K562 (cell line): ENCODE measurements around the gene FSTL3. TPM values are rescaled to one million over a fixed set of nuclear protein-coding genes. Genes with fewer than 3 reads are reported as not detected.

ENCODE experiments used
- ATAC-seq: fragments of 200-7000 bp; cut with Tn5 transposase; 3 replicates; pipeline ENCODE4 v1.9.1; 2020; ENCODE audit warnings: moderate library complexity
- BruUV-seq: library from RNA; stranded (reverse); fragments of 400-500 nt; replicated peaks from 2 replicates; lab custom pipeline; 2021; lab: Mats Ljungman, UMichigan
- CTCF ChIA-PET: fragments of 300-600 bp; formaldehyde crosslinking; extraction: SDS; loops from one replicate; lab custom pipeline; 2021; ENCODE audit warnings: low intra/inter-chr PET ratio; lab: Yijun Ruan, JAX
- POLR2A ChIA-PET: fragments of 300-600, 350-650 bp; sonication (Branson Sonifier 250); formaldehyde crosslinking; extraction: SDS; loops from one replicate; lab custom pipeline; 2021; ENCODE audit warnings: antibody characterized with exemption, inconsistent platforms; lab: Yijun Ruan, JAX
- DNase-seq, 4 experiments: peaks; one replicate each; pipeline versions ENCODE4 v3.0.0 to v3.0.0-alpha.2; 2011 to 2018; ENCODE audit warnings: low spot score in 3 of 4, mixed read lengths in 3 of 4; ENCODE audit errors: extremely low read depth in 1 of 4
- FAIRE-seq: peaks from 2 replicates; lab custom pipeline; 2011; peaks lifted over from hg19 to GRCh38; lab: Jason Lieb, UNC
- H2AFZ ChIP-seq: 2 replicates; pipeline ENCODE4 v1.6.0; 2011; ENCODE audit warnings: low read depth, low read length, control low read depth, inconsistent platforms
- H3K27ac ChIP-seq: fragments of 200-600 bp; 3 replicates; pipeline ENCODE4 v1.8.0; 2011; ENCODE audit warnings: low read depth, mild to moderate bottlenecking, control low read depth, inconsistent platforms, low read length, moderate library complexity, mixed read lengths; ENCODE audit errors: extremely low read depth
- H3K27me3 ChIP-seq, 2 experiments: fragments of 300-600 bp in 1 of 2; 2 replicates in 1 of 2; 3 replicates in 1 of 2; pipeline versions ENCODE4 v1.6.0 to v1.8.0; 2011; ENCODE audit warnings: inconsistent platforms in 2 of 2, low read length in 2 of 2, mild to moderate bottlenecking in 1 of 2, mixed read lengths in 1 of 2, moderate library complexity in 1 of 2; ENCODE audit not compliant: control insufficient read depth in 2 of 2, insufficient read depth in 2 of 2
- H3K36me3 ChIP-seq: fragments of 300-600 bp; 3 replicates; pipeline ENCODE4 v1.8.0; 2011; ENCODE audit warnings: mild to moderate bottlenecking, low read length, inconsistent platforms; ENCODE audit not compliant: control insufficient read depth, insufficient read depth
- H3K4me1 ChIP-seq, 2 experiments: fragments of 200-600 bp in 1 of 2; replicated peaks in 1 of 2; 2 replicates in 1 of 2; 3 replicates in 1 of 2; pipeline versions ENCODE4 v1.5.1 to v1.8.0; 2011; ENCODE audit warnings: inconsistent platforms in 2 of 2, low read length in 2 of 2, mild to moderate bottlenecking in 1 of 2, mixed read lengths in 1 of 2, moderate library complexity in 1 of 2; ENCODE audit not compliant: control insufficient read depth in 2 of 2, insufficient read depth in 2 of 2
- H3K4me2 ChIP-seq: 2 replicates; pipeline ENCODE4 v1.6.1; 2011; ENCODE audit warnings: low read length, control low read depth, inconsistent platforms, mixed read lengths; ENCODE audit not compliant: insufficient read depth
- H3K4me3 ChIP-seq: fragments of 200-600 bp; sonication (generic), shearing (Covaris generic); 2 replicates; pipeline ENCODE4 v1.5.1; 2016; ENCODE audit warnings: control low read depth, inconsistent platforms
- H3K79me2 ChIP-seq: fragments of 200-600 bp; 3 replicates; pipeline ENCODE4 v1.8.0; 2011; ENCODE audit warnings: low read length, inconsistent platforms; ENCODE audit not compliant: control insufficient read depth, insufficient read depth
- H3K9ac ChIP-seq, 2 experiments: 2 replicates each; pipeline versions ENCODE4 v1.6.0 to v1.6.1; 2011; ENCODE audit warnings: low read depth in 2 of 2, low read length in 2 of 2, control low read depth in 1 of 2, inconsistent platforms in 1 of 2, mild to moderate bottlenecking in 1 of 2, mixed read lengths in 1 of 2; ENCODE audit not compliant: insufficient read depth in 1 of 2
- H3K9me1 ChIP-seq: one replicate; pipeline ENCODE4 v1.6.0; 2011; ENCODE audit warnings: inconsistent platforms, mild to moderate bottlenecking, low read length, moderate library complexity; ENCODE audit not compliant: control insufficient read depth, insufficient read depth
- H3K9me3 ChIP-seq: replicated peaks from 2 replicates; pipeline ENCODE4 v1.5.1; 2011; ENCODE audit warnings: low read depth, low read length, inconsistent platforms; ENCODE audit not compliant: control insufficient read depth, insufficient read depth
- H4K20me1 ChIP-seq: replicated peaks from 2 replicates; pipeline ENCODE4 v1.6.1; 2011; ENCODE audit warnings: low read length, inconsistent platforms, mixed read lengths; ENCODE audit not compliant: control insufficient read depth, insufficient read depth
- WGBS: fragments of 100-300 bp; shearing (Covaris generic); methylation state at CpG from one replicate; pipeline ENCODE4 v1.1.6; 2016; ENCODE audit warnings: low coverage, mixed read lengths; ENCODE audit not compliant: insufficient coverage; ENCODE audit errors: missing lambda C conversion rate; 5-methylcytosine and 5-hydroxymethylcytosine counted together
- in situ Hi-C: fragments of 300-500 bp; cut with MboI; formaldehyde crosslinking; loops from 4 replicates; pipeline ENCODE4 v1.15.0; 2018; ENCODE audit warnings: inconsistent platforms, mixed read lengths
- intact Hi-C: fragments of 100-400 bp; cut with micrococcal nuclease; formaldehyde crosslinking; loops from 2 replicates; pipeline ENCODE4 v1.14.2; 2022
- polyA plus RNA-seq, 8 experiments: library from polyadenylated mRNA; depleted of rRNA in 4 of 8; stranded (reverse) in 5 of 8; unstranded in 3 of 8; fragments of >200 nt; fragmentation: Nextera tagmentation in 2 of 8; fragmentation: Illumina TruSeq in 1 of 8; extraction: Ambion mirVana in 2 of 8; extraction: Trizol in 1 of 8; gene quantifications; 2 replicates each; pipeline versions ENCODE4 v1.2.1 to v1.2.3, GENCODE V29; 2011 to 2014; ENCODE audit warnings: inconsistent platforms in 1 of 8, missing spikeins in 1 of 8
- total RNA-seq, 7 experiments: library from RNA; depleted of rRNA in 6 of 7; stranded (reverse); fragments of >200 nt in 6 of 7; fragmentation: Illumina TruSeq in 2 of 7; extraction: Trizol in 2 of 7; gene quantifications; 2 replicates each; pipeline versions ENCODE4 v1.2.1 to v1.2.3, GENCODE V29; 2011 to 2021; ENCODE audit warnings: low replicate concordance in 1 of 7
- TF ChIP-seq, protein P1 (sequence below): sonication (generic); formaldehyde crosslinking; IDR thresholded peaks from 2 replicates; pipeline ENCODE4 v1.8.0; 2022; ENCODE audit warnings: mild to moderate bottlenecking, low read depth, missing genetic modification reagents
- TF ChIP-seq, protein P2 (sequence below): sonication (generic); formaldehyde crosslinking; IDR thresholded peaks from 2 replicates; pipeline ENCODE4 v1.8.1; 2023; ENCODE audit warnings: mild to moderate bottlenecking, missing genetic modification reagents

FSTL3 gene
- total and polyA plus RNA-seq, 9 of the 15 experiments (the other 6 are each of a cell fraction or from before 2014, with no cell fraction given) = 0.35 to 6.8 (median 4.2) TPM; not detected in 1

DNA sequence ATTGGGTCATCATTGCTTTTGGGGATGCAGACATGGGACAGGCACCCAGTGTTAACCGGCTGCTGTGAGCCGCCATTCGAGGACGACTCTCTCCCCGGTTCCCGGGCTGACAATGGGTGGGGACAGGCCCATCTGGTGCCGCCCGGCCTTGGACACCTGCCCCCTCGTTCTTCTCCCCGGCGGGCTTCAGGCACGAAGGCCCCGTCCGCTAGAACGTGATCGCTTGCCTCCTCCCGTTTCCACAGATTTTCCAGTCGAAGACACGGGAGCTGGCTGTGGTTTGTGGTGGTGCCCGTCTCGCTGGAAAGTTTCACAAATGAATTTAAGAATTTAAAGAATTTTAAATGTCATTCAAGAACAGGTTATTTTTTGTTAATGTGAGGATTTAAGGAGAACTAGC, 34.6 kb downstream of the FSTL3 start:
- H4K20me1 ChIP-seq = no peaks in the 10 kb centered on the region
- no peak overlapping the region for H3K27ac ChIP-seq
- intact Hi-C loops (no loop called here), in situ Hi-C loops (no loop called here)
- H3K9me3 ChIP-seq = peaks cover 1% of the 10 kb centered on the region; the same call in 1 of the 2 replicates
- no peaks in the 10 kb centered on the region for H3K36me3 ChIP-seq
- H3K4me2 ChIP-seq = no peak overlapping the region
- ATAC-seq (no peak), FAIRE-seq (no peak), DNase-seq (no peak)
- no peaks in the 10 kb centered on the region for H3K9me1 ChIP-seq
- TF ChIP-seq, protein P1, sequence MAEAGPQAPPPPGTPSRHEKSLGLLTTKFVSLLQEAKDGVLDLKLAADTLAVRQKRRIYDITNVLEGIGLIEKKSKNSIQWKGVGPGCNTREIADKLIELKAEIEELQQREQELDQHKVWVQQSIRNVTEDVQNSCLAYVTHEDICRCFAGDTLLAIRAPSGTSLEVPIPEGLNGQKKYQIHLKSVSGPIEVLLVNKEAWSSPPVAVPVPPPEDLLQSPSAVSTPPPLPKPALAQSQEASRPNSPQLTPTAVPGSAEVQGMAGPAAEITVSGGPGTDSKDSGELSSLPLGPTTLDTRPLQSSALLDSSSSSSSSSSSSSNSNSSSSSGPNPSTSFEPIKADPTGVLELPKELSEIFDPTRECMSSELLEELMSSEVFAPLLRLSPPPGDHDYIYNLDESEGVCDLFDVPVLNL (CRISPR knock-in tag) = no peak
- TF ChIP-seq, protein P2, sequence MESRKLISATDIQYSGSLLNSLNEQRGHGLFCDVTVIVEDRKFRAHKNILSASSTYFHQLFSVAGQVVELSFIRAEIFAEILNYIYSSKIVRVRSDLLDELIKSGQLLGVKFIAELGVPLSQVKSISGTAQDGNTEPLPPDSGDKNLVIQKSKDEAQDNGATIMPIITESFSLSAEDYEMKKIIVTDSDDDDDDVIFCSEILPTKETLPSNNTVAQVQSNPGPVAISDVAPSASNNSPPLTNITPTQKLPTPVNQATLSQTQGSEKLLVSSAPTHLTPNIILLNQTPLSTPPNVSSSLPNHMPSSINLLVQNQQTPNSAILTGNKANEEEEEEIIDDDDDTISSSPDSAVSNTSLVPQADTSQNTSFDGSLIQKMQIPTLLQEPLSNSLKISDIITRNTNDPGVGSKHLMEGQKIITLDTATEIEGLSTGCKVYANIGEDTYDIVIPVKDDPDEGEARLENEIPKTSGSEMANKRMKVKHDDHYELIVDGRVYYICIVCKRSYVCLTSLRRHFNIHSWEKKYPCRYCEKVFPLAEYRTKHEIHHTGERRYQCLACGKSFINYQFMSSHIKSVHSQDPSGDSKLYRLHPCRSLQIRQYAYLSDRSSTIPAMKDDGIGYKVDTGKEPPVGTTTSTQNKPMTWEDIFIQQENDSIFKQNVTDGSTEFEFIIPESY (CRISPR knock-in tag) = peak; percentile 61; the same call in 1 of the 2 replicates
- H3K4me3 ChIP-seq = no peak overlapping the region
- no peak overlapping the region for H3K9ac ChIP-seq
- 71% methylated on average over 18 of the region's 21 CpGs for WGBS
- H2AFZ ChIP-seq = no peak overlapping the region
- peaks cover 5 to 27% of the 10 kb centered on the region in 2 experiments; a peak in 3 of 5 replicates for H3K4me1 ChIP-seq
- no peaks in the 10 kb centered on the region for H3K79me2 ChIP-seq
- no TSS peak for BruUV-seq
- H3K27me3 ChIP-seq = no peaks in the 10 kb centered on the region
- POLR2A ChIA-PET = no interaction called here
- CTCF ChIA-PET = no interaction called here
